Transverse colon (tissue), 4 donors: ENCODE measurements around the gene IGSF6.

Experiments
- EP300 ChIP-seq: sonication (generic); formaldehyde crosslinking; IDR thresholded peaks from one replicate; pipeline ENCODE4 v1.6.1; 2017; ENCODE audit warnings: antibody characterized with exemption, low read depth
- POLR2A ChIP-seq: fragments of 450-650 bp; IDR thresholded peaks from one replicate; pipeline ENCODE4 v1.6.1; 2016; ENCODE audit warnings: antibody characterized with exemption, mild to moderate bottlenecking, moderate library complexity
- POLR2AphosphoS5 ChIP-seq, 3 donors: sonication (generic); formaldehyde crosslinking; IDR thresholded peaks; one replicate each; pipeline ENCODE4 v1.6.1; 2016; ENCODE audit warnings: antibody characterized with exemption in 3 of 3
- TF ChIP-seq, protein P1 (sequence below), 5 experiments: fragments of 200-600 bp in 3 of 5; fragments of 450-650 bp in 2 of 5; sonication (generic) in 3 of 5; IDR thresholded peaks; 1 replicate in 2 of 5; 2 replicates in 3 of 5; pipeline ENCODE4 v1.5.1; 2016 to 2017; ENCODE audit warnings: antibody characterized with exemption in 5 of 5, inconsistent platforms in 3 of 5, mild to moderate bottlenecking in 2 of 5, moderate library complexity in 1 of 5

DNA sequence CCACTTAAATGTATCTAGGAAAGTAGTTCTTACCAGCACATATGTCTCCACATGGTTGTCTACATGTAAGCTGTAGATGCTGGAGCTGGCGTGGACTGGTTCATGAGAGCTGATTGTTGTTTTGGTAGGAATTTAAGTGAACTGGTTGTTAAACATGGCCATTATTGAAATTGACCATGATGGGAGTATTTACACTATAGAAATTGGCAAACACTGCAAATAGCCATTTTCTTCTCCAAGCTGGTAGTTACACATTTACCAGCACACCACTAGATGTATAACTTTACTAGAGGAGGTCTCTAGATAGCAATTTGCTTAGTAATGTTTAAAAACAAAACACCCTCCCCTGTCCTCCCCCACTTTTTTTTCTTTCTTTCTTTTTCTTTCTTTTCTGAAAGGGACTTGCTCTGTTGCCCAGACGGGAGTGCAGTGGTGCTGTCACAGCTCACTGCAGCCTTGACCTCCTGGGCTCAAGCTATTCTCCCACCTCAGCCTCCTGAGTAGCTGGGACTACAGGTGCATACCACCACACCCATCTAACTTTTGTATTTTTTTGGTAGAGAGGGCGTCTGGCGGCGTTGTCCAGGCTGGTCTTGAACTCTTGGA lies 24.2 kb downstream of the IGSF6 start:
- TF ChIP-seq, protein P1, sequence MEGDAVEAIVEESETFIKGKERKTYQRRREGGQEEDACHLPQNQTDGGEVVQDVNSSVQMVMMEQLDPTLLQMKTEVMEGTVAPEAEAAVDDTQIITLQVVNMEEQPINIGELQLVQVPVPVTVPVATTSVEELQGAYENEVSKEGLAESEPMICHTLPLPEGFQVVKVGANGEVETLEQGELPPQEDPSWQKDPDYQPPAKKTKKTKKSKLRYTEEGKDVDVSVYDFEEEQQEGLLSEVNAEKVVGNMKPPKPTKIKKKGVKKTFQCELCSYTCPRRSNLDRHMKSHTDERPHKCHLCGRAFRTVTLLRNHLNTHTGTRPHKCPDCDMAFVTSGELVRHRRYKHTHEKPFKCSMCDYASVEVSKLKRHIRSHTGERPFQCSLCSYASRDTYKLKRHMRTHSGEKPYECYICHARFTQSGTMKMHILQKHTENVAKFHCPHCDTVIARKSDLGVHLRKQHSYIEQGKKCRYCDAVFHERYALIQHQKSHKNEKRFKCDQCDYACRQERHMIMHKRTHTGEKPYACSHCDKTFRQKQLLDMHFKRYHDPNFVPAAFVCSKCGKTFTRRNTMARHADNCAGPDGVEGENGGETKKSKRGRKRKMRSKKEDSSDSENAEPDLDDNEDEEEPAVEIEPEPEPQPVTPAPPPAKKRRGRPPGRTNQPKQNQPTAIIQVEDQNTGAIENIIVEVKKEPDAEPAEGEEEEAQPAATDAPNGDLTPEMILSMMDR (IDR thresholded peaks at IDR 0.05) = no peak
- no peak for TF ChIP-seq POLR2AphosphoS5 (IDR thresholded peaks at IDR 0.05)
- no peak for TF ChIP-seq POLR2A
- TF ChIP-seq EP300 = no peak
